LHCN-M2 (cell line): Measurements from ENCODE around the gene TGM4. TPM values are rescaled to one million over a fixed set of nuclear protein-coding genes. Genes with fewer than 3 reads are reported as not detected.
"Not testable (repeated sequence)": the region's sequence is repeated elsewhere in the genome, so short reads cannot be mapped to it uniquely, and the experiment has no call there.

Source experiments
- DNase-seq: peaks from one replicate; pipeline ENCODE4 v3.0.0-alpha.2; 2012; ENCODE audit warnings: low read depth
- polyA plus RNA-seq: library from polyadenylated mRNA; unstranded; fragments of >200 nt; gene quantifications from one replicate; pipeline ENCODE4 v1.2.1, GENCODE V29; 2012; ENCODE audit warnings: missing spikeins
- total RNA-seq: library from RNA; depleted of rRNA; stranded (reverse); fragments of >200 nt; gene quantifications from 2 replicates; pipeline ENCODE4 v1.2.3, GENCODE V29; 2014; rRNA removed

The TGM4 gene
- total RNA-seq, result 0.06 and 0.13 TPM in 2 replicates
- 0.07 TPM for polyA plus RNA-seq

GRCh38 chr3:44874308-44874707 lies at the start of gene TGM4:
TGM4 (plus strand) TSS chr3:44874608; CDS start chr3:44874679, 71 bp downstream.
- DNase-seq, result no peak

GRCh38 chr3:44825264-44825925 lies 49.0 kb upstream of the TGM4 start:
- DNase-seq, result peak; percentile 19

DNA sequence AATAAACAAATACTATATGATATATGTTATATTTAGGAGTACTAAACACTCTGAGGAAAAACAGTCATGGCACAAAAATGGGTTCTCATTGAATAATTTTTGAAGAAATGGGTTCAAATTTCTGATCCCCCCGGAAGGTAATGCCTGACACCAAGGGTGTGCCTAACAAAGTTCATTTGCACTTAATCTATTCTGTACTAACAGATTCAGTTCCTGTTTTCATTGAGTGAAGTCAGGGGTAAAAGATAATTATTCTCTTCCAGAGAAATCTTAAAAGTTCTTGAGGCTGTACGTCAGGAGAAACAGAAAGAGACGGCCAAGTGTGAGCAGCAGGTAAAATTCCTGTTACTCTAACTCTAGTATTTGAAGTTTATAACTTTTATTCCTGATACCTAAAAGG lies 47.2 kb upstream of the TGM4 start:
- DNase-seq, result no peak

DNA sequence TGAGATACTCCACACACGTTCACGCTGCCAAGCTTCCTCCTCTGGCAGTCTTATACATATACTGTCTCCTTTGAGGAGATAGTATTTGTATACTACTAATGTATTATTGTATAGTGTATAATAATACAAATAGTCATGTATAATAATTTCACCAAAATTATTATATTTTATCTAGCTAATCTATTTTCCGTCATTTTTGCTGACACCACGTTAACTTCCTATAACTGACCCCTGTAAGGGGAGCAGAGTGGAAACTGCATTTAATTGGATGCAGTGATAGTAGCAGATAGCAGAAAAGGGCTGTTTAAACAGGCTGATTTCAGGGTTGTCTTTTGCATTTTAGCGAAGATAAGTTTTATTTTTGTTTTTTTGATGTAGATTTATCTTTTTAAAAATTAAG lies 43.2 kb upstream of the TGM4 start:
- DNase-seq, result no peak

GRCh38 chr3:44832032-44832431 lies 42.4 kb upstream of the TGM4 start:
- no peak for DNase-seq

GRCh38 chr3:44832965-44833364 lies 41.4 kb upstream of the TGM4 start:
- DNase-seq, result no peak

- no peak for DNase-seq
Measured at GRCh38 chr3:44833394-44833793, 41.0 kb upstream of the TGM4 start.

GRCh38 chr3:44835684-44836083 lies 38.7 kb upstream of the TGM4 start:
- DNase-seq, result no peak

DNA sequence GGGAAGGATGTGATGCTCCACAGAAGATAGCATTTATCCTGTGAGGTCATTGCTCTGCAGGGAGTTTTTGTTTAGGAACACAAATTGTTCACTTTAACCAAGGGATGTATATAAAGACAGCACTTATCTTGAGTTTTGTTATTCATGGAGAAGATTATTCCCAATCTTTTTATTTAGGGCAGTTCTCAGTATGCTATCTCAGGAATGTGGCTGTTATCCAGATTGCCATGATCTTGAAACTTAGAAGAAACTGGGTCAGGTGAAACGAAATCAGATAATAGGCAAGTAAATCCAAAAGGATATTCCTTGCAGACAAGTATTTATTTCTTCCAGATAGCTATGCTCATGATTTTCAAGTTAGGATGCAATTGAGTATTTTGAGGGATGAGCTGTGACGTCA lies 32.0 kb upstream of the TGM4 start:
- no peak for DNase-seq

GRCh38 chr3:44845528-44846520 lies 28.6 kb upstream of the TGM4 start:
- no peak for DNase-seq

- no peak for DNase-seq
Measured at GRCh38 chr3:44848634-44849033, 25.8 kb upstream of the TGM4 start.

DNA sequence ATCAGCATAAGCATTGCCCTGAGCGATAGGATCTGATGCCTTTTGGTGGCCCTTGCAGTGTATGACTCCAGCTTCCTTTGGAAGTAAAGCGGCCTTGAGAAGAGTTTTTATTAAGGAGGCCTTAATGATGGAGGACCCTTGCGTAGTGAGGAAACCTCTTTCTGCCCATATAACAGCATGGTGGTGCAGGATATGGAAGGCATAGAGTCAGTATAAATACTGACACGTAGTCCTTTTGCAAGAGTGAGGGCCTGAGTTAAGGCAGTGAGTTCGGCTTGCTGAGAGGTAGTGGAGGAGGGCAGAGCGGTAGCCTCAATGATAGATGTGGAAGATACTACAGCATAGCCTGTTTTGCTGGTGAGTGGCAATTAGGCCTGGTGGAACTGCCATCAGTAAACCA lies 17.7 kb upstream of the TGM4 start:
- DNase-seq, result not testable (repeated sequence)

GRCh38 chr3:44860117-44860516 lies 14.3 kb upstream of the TGM4 start:
- no peak for DNase-seq

DNA sequence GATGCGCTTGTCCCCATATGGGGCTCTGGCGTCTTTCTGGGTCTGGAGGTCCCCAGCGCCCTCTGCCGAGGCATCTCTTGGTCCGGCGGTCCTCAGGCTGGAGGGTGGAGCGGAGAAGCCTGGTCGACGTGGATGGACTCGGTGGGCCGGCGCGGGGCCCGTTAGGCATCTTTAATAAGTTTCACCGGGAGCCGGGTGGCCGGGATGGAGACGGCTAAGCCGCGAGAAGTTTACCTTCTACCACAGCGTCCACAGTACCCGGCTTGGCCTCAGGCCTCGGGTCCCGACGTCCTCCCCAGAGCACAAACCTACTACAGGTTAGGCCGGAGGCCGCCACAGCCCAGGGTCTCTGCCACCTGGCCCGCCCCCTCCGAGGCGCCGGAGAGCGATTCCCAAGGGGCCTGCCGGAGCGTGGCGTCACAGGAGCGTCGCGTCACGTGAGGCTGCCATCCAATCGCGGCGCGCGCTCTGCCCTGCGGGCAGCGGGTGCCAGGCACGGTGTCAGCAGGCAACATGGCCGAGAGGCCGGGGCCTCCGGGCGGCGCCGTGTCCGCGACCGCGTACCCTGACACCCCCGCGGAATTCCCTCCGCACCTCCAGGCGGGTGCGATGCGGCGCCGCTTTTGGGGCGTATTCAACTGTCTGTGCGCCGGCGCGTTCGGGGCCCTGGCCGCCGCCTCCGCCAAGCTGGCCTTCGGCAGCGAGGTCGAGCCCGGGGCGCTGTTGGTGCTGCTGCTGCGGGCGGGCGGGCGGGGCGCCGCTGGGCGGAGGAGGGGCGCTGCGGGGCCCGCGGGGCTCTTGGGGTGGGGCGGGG lies 12.8 kb upstream of the TGM4 start, which contains the start of gene TMEM42:
Gene TMEM42 (plus strand): TSS at position 501 of the 814 bp plus-strand sequence. CDS start 13 bp downstream, at position 514.
- peak; percentile 87 for DNase-seq

- DNase-seq, result peak; percentile 40
Measured at GRCh38 chr3:44862226-44862637, 12.2 kb upstream of the TGM4 start.

DNA sequence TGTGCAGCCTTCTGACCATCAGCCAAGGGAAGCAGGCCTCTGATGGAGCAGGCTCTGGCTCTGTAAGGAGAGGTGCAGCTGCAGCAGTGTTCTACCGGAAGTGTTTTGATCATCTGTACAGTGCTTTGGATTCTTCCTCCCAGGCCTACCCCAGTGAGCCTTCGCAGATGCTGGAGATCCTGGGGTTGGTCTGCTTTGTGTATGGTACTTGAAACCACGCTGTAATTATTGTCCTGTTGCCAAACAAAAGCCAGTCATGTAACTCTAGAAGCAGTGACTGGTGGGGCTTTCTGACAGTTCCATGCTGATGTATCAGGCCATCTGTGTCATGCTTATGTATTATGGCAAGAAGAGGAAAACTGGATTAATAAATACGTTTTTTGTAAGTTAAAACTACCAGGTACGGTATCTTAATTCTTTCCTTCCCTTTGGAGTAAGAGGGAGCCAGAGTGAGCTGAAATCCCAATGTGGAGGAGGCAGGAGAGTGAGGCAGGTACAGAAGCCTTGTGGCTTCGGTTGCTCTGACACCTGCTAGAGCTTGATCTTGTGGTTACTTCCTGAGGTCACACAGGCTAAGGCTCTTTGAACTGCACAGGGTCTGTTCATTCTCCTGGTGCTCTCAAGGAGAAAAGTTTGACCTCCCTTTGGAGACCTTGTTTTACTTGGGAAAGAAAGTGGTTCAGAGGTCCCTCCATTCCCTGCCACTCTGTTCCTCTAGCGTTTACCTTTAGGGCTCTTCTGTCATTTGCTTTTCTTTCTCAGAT lies 9.0 kb upstream of the TGM4 start:
- DNase-seq, result peak; percentile 76

DNA sequence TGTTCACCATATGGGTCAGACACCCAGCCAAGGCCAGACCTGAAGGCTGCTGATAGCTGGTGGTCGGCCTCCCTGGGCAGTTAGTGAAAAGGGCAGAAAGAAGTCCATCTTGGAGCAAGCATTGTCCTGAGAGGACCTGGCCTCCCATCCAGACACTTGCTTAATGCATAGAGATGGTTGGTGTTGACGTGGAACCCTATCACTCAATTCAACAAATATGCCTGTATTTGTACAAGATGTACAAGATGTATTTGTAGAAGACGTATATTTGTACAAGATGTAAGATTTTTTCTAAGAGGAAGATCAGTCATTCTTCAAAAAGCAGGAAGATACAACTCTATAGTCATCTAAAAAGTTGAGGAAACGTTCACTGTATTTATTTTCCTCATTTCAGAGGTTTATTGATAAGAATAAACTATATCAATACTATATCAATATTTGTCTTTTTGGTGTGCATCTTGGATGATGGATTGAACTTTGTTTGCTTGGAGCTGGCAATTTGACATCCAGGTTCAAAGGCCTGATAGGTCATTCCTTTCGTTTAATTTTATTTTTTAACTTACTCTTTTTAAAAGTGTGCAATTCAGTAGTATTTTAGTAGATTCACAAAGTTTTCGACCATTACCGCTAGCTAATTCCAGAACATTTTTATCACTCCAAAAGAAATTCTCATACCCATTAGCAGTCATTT lies 6.8 kb upstream of the TGM4 start:
- DNase-seq, result no peak

- DNase-seq, result no peak
Measured at GRCh38 chr3:44870375-44871061, 3.9 kb upstream of the TGM4 start.

DNA sequence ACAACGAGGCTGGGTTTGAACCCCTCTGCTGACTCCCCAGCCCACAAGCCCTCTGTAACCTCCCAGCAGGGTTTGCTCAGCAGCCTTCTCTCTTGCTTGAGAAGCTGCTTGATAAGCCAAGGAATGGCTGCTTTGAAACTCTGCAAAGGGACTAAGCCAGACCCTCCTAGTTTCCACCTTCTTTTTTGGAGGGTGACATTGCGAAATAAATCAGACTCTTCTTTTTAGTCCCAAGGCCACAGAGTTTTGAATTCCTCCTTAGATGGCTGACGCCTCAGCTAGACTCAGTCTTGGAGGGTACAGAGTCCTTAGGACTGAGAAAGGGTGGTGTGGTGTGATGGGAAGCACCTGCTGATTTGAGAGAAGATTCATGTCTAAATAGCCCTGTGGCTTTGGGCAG lies 1.2 kb downstream of the TGM4 start:
- no peak for DNase-seq

DNA sequence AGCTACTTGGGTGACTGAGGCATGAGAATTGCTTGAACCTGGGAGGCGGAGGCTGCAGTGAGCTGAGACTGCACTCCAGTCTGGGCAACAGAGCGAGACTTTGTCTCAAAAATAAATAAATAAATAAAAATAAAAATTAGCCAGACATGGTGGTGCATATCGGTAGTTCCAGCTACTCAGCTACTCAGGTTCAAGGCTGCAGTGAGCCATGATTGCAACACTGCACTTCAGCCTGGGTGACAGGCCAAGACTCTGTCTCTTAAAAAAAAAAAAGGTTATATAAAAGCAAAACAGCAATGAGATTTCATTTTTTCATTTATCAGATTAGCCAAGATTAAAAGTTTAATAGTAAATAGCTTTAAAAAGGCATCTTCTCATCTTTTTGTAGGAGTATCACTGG lies 2.9 kb downstream of the TGM4 start:
- no peak for DNase-seq
